CD14-positive monocyte (primary cell): ENCODE results near the gene GPR65. TPM values are rescaled to one million over a fixed set of nuclear protein-coding genes. Genes with fewer than 3 reads are reported as not detected.

Experiments
- DNase-seq, 3 donors: peaks; one replicate each; pipeline ENCODE4 v3.0.0-alpha.2; 2011 to 2022
- H2AFZ ChIP-seq: 2 replicates; pipeline ENCODE4 v1.6.0; 2012; ENCODE audit warnings: mild to moderate bottlenecking, low read depth, low read length, inconsistent platforms; ENCODE audit not compliant: insufficient read depth, poor library complexity, severe bottlenecking
- H3K27ac ChIP-seq, 2 donors: 1 replicate in 1 of 2; 2 replicates in 1 of 2; pipeline ENCODE4 v1.5.1; 2012 to 2013; ENCODE audit warnings: low read length in 2 of 2, control low read depth in 1 of 2, inconsistent platforms in 1 of 2, low read depth in 1 of 2, mild to moderate bottlenecking in 1 of 2
- H3K27me3 ChIP-seq, 2 donors: one replicate each; pipeline versions ENCODE4 v1.6.0 to v1.6.1; 2011 to 2013; ENCODE audit warnings: low read length in 2 of 2; ENCODE audit not compliant: control insufficient read depth in 2 of 2, insufficient read depth in 2 of 2
- H3K36me3 ChIP-seq, 2 donors: replicated peaks in 1 of 2; 1 replicate in 1 of 2; 2 replicates in 1 of 2; pipeline versions ENCODE4 v1.5.1 to v1.6.1; 2012 to 2013; ENCODE audit warnings: low read length in 2 of 2, control low read depth in 1 of 2, inconsistent platforms in 1 of 2, mild to moderate bottlenecking in 1 of 2; ENCODE audit not compliant: insufficient read depth in 2 of 2, control insufficient read depth in 1 of 2
- H3K4me1 ChIP-seq, 2 donors: 1 replicate in 1 of 2; 2 replicates in 1 of 2; pipeline versions ENCODE4 v1.5.1 to v1.6.1; 2012 to 2013; ENCODE audit warnings: low read length in 2 of 2, control low read depth in 1 of 2, inconsistent platforms in 1 of 2, mild to moderate bottlenecking in 1 of 2, moderate library complexity in 1 of 2; ENCODE audit not compliant: insufficient read depth in 2 of 2, control insufficient read depth in 1 of 2
- H3K4me2 ChIP-seq: replicated peaks from 2 replicates; pipeline ENCODE3; 2012; ENCODE audit warnings: low read length, moderate library complexity, mild to moderate bottlenecking; ENCODE audit not compliant: poor library complexity, severe bottlenecking; ENCODE audit errors: extremely low read depth
- H3K4me3 ChIP-seq, 3 experiments: fragments of 200-600 bp in 1 of 3; sonication (generic) in 1 of 3; replicated peaks in 1 of 3; 1 replicate in 2 of 3; 2 replicates in 1 of 3; pipeline ENCODE4 v1.5.1; 2011 to 2013; ENCODE audit warnings: low read length in 3 of 3, mild to moderate bottlenecking in 3 of 3, control low read depth in 2 of 3, low read depth in 2 of 3, inconsistent platforms in 1 of 3, moderate library complexity in 1 of 3
- H3K79me2 ChIP-seq: 2 replicates; pipeline ENCODE4 v1.6.0; 2012; ENCODE audit warnings: mild to moderate bottlenecking, control low read depth, inconsistent platforms, low read length, moderate library complexity; ENCODE audit not compliant: insufficient read depth
- H3K9ac ChIP-seq: 2 replicates; pipeline ENCODE4 v1.6.0; 2017; ENCODE audit warnings: low read length, mild to moderate bottlenecking; ENCODE audit not compliant: insufficient read depth, poor library complexity, severe bottlenecking
- H3K9me3 ChIP-seq, 2 donors: replicated peaks in 1 of 2; 1 replicate in 1 of 2; 2 replicates in 1 of 2; pipeline versions ENCODE4 v1.5.1 to v1.6.1; 2012 to 2013; ENCODE audit warnings: low read length in 2 of 2, control low read depth in 1 of 2; ENCODE audit not compliant: control insufficient read depth in 1 of 2, insufficient read depth in 1 of 2
- H4K20me1 ChIP-seq: 2 replicates; pipeline ENCODE4 v1.6.0; 2012; ENCODE audit warnings: mild to moderate bottlenecking, low read length, control low read depth, moderate library complexity; ENCODE audit not compliant: insufficient read depth
- H3K27ac Mint-ChIP-seq, 7 donors: one replicate each; pipeline ENCODE4 v1.8.0; 2020; ENCODE audit warnings: mild to moderate bottlenecking in 7 of 7, mixed read lengths in 7 of 7, moderate library complexity in 6 of 7, inconsistent platforms in 2 of 7
- H3K27me3 Mint-ChIP-seq, 3 donors: one replicate each; pipeline ENCODE4 v1.8.0; 2021 to 2022; ENCODE audit warnings: low read depth in 3 of 3, mild to moderate bottlenecking in 3 of 3, mixed read lengths in 3 of 3, moderate library complexity in 3 of 3, inconsistent platforms in 1 of 3
- H3K36me3 Mint-ChIP-seq, 2 donors: one replicate each; pipeline ENCODE4 v1.8.0; 2020; ENCODE audit warnings: mixed read lengths in 2 of 2, inconsistent platforms in 1 of 2, mild to moderate bottlenecking in 1 of 2
- H3K4me1 Mint-ChIP-seq: one replicate; pipeline ENCODE4 v1.8.0; 2020; ENCODE audit warnings: mild to moderate bottlenecking, mixed read lengths
- H3K4me3 Mint-ChIP-seq, 2 donors: one replicate each; pipeline ENCODE4 v1.8.0; 2020; ENCODE audit warnings: mild to moderate bottlenecking in 2 of 2, mixed read lengths in 2 of 2, moderate library complexity in 1 of 2
- H3K9me3 Mint-ChIP-seq, 7 donors: one replicate each; pipeline ENCODE4 v1.8.0; 2020 to 2022; ENCODE audit warnings: mixed read lengths in 7 of 7, mild to moderate bottlenecking in 6 of 7, moderate library complexity in 6 of 7, inconsistent platforms in 2 of 7
- CTCF ChIP-seq: fragments of 200-600 bp; IDR thresholded peaks from one replicate; pipeline ENCODE4 v1.8.0; 2022; ENCODE audit warnings: antibody characterized with exemption, mild to moderate bottlenecking
- WGBS: methylation state at CpG from one replicate; pipeline ENCODE4 v1.1.5; 2013; ENCODE audit warnings: missing lambda C conversion rate; ENCODE audit not compliant: insufficient coverage; 5-methylcytosine and 5-hydroxymethylcytosine counted together
- intact Hi-C, 2 donors: fragments of 100-400 bp; cut with micrococcal nuclease; formaldehyde crosslinking; loops; one replicate each; pipeline versions ENCODE4 v1.15.0 to v1.15.1; 2023
- polyA plus RNA-seq, 3 donors: library from polyadenylated mRNA; depleted of rRNA in 1 of 3; unstranded in 2 of 3; stranded (reverse) in 1 of 3; fragments of 300-500 nt in 2 of 3; fragments of >200 nt in 1 of 3; fragmentation: Illumina TruSeq in 2 of 3; gene quantifications; 1 replicate in 2 of 3; 2 replicates in 1 of 3; pipeline ENCODE4 v1.2.3, GENCODE V29; 2012 to 2021

The GPR65 gene
- polyA plus RNA-seq, 3 donors: 15.5 to 33.3 (median 20.6) TPM

- Mint-ChIP-seq H3K27me3 (no peaks in the 10 kb centered on the region), H3K27ac (no peak overlapping the region), H3K4me3 (no peak overlapping the region), H3K4me1 (peaks cover 47% of the 10 kb centered on the region), H3K9me3 (peaks cover 0 to 2% (median 0%) of the 10 kb centered on the region in 7 donors), H3K36me3 (peaks cover 19 to 25% of the 10 kb centered on the region in 2 donors)
- no peak overlapping the region for H3K9ac ChIP-seq
- no peaks in the 10 kb centered on the region for H3K27me3 ChIP-seq
- H4K20me1 ChIP-seq: no peaks in the 10 kb centered on the region
- no peak for TF ChIP-seq CTCF
- no peaks in the 10 kb centered on the region for H3K9me3 ChIP-seq
- no CpG with 5 or more reads among the region's 2 CpGs for WGBS
- peak overlapping the region in 1 of 2 donors; percentile 66 for H3K27ac ChIP-seq
- H2AFZ ChIP-seq: no peak overlapping the region
- peaks cover 62% of the 10 kb centered on the region for H3K79me2 ChIP-seq
- H3K4me2 ChIP-seq: no peak overlapping the region
- peaks cover 36 to 39% of the 10 kb centered on the region in 2 donors for H3K4me1 ChIP-seq
- H3K36me3 ChIP-seq: peaks cover 22 to 28% of the 10 kb centered on the region in 2 donors
- no peak for DNase-seq
- H3K4me3 ChIP-seq: no peak overlapping the region
- intact Hi-C loops: loop anchor here in 1 of 2 donors (10.0 kb wide), 1 partner anchor 55 kb away; no protein-coding TSS in a partner anchor
These were observed 15.0 kb upstream of the GPR65 start for GRCh38 chr14:87989956-87990299.

DNA sequence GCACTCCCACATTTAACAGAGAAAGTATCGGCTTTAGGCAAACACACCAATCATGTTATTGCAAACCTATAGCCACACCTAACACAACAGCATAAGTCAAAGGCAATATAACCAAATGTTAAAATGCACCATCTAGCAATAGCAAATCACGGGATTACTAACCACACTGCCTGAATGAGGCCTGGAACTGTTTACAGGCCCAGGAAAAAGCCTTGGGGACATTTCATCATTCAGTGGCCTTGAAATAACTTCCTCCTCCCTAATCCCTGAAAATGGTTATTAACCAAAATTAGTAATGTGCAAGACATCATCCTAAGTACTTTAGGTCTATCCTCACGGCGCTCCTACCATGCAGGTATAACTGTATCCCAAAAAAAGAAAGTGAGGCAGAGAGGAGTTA, 14.3 kb upstream of the GPR65 start:
- intact Hi-C loops: loop anchor here in 1 of 2 donors (10.0 kb wide), 1 partner anchor 54 kb away; no protein-coding TSS in a partner anchor
- WGBS: 42% methylated on average over 2 of the region's 4 CpGs
- peak overlapping the region; percentile 11 to 61 for H3K4me3 Mint-ChIP-seq
- peak overlapping the region; percentile 11 for H3K4me2 ChIP-seq
- no peak overlapping the region for H3K4me3 ChIP-seq
- H2AFZ ChIP-seq: no peak overlapping the region
- H3K36me3 Mint-ChIP-seq: peaks cover 18 to 23% of the 10 kb centered on the region in 2 donors
- H3K27me3 Mint-ChIP-seq: no peaks in the 10 kb centered on the region
- no peak for TF ChIP-seq CTCF
- H3K4me1 Mint-ChIP-seq: peaks cover 55% of the 10 kb centered on the region
- no peaks in the 10 kb centered on the region for H4K20me1 ChIP-seq
- H3K9ac ChIP-seq: no peak overlapping the region
- no peaks in the 10 kb centered on the region for H3K9me3 ChIP-seq
- H3K79me2 ChIP-seq: peaks cover 61% of the 10 kb centered on the region
- H3K27ac ChIP-seq: peak overlapping the region in 1 of 2 donors; percentile 66
- H3K27ac Mint-ChIP-seq: peak overlapping the region; percentile 12 to 96 (median 59)
- no peaks in the 10 kb centered on the region for H3K27me3 ChIP-seq
- H3K4me1 ChIP-seq: peaks cover 44 to 47% of the 10 kb centered on the region in 2 donors
- DNase-seq: peak in 2 of 3 donors; percentile 34 to 48
- H3K36me3 ChIP-seq: peaks cover 15 to 20% of the 10 kb centered on the region in 2 donors
- peaks cover 0 to 2% (median 0%) of the 10 kb centered on the region in 7 donors for H3K9me3 Mint-ChIP-seq
